ENCODE measurements around the gene MAS1L.

GRCh38 chr6:29496961-29497360, 9.2 kb upstream of the MAS1L start:
- TF ChIP-seq POLR2AphosphoS2 (conservative IDR thresholded peaks at IDR 0.05; ENCODE audit: low read length) (no peak), EP300 (IDR thresholded peaks at IDR 0.05) (no peak), HES2 (IDR thresholded peaks at IDR 0.05) (no peak), ESRRA (IDR thresholded peaks at IDR 0.05; ENCODE audit: borderline replicate concordance, low read length) (no peak), USF2 (IDR thresholded peaks at IDR 0.05) (no peak), CTCF (IDR thresholded peaks at IDR 0.05) (no peak), POLR2A (IDR thresholded peaks at IDR 0.05; ENCODE audit: low read length) (no peak), FOXS1 (CRISPR knock-in tag; IDR thresholded peaks at IDR 0.05) (no peak), MAFK (IDR thresholded peaks at IDR 0.05; ENCODE audit: partially characterized antibody) (no peak)

Data from A549 (cell line).